Osteoblast (primary cell): ENCODE measurements around the gene GFPT2. TPM values are rescaled to one million over a fixed set of nuclear protein-coding genes. Genes with fewer than 3 reads are reported as not detected.

Experiments used
- DNase-seq: peaks from one replicate; pipeline ENCODE4 v3.0.0; 2011; ENCODE audit warnings: low spot score, mixed read lengths; ENCODE audit not compliant: insufficient read length; ENCODE audit errors: missing footprints
- H2AFZ ChIP-seq: 2 replicates; pipeline ENCODE4 v1.6.0; 2011; ENCODE audit warnings: mild to moderate bottlenecking, low read length
- H3K27ac ChIP-seq: 2 replicates; pipeline ENCODE4 v1.5.1; 2011; ENCODE audit warnings: mild to moderate bottlenecking, low read depth, low read length, moderate library complexity
- H3K27me3 ChIP-seq: 2 replicates; pipeline ENCODE4 v1.6.0; 2012; ENCODE audit warnings: mild to moderate bottlenecking, control low read depth, inconsistent platforms, low read length, moderate library complexity; ENCODE audit not compliant: insufficient read depth
- H3K36me3 ChIP-seq: 2 replicates; pipeline ENCODE4 v1.5.1; 2011; ENCODE audit warnings: mild to moderate bottlenecking, low read length, control low read depth, moderate library complexity; ENCODE audit not compliant: insufficient read depth
- H3K4me1 ChIP-seq: 2 replicates; pipeline ENCODE4 v1.5.1; 2011; ENCODE audit warnings: mild to moderate bottlenecking, low read length, control low read depth, moderate library complexity; ENCODE audit not compliant: insufficient read depth
- H3K4me2 ChIP-seq: 2 replicates; pipeline ENCODE4 v1.6.0; 2011; ENCODE audit warnings: mild to moderate bottlenecking, low read length; ENCODE audit not compliant: insufficient read depth
- H3K4me3 ChIP-seq: fragments of 200-600 bp; sonication (generic); 3 replicates; pipeline ENCODE4 v1.5.1; 2012; ENCODE audit warnings: mild to moderate bottlenecking, low read length, inconsistent platforms; ENCODE audit not compliant: insufficient read depth
- H3K79me2 ChIP-seq: 2 replicates; pipeline ENCODE4 v1.6.0; 2012; ENCODE audit warnings: mild to moderate bottlenecking, low read length, control low read depth, inconsistent platforms; ENCODE audit not compliant: insufficient read depth
- H3K9me3 ChIP-seq: 2 replicates; pipeline ENCODE4 v1.5.1; 2011; ENCODE audit warnings: low read depth, low read length, control low read depth
- H4K20me1 ChIP-seq: 2 replicates; pipeline ENCODE4 v1.6.0; 2012; ENCODE audit warnings: mild to moderate bottlenecking, low read length, control low read depth; ENCODE audit not compliant: insufficient read depth
- total RNA-seq: library from RNA; depleted of rRNA; stranded (reverse); fragments of >200 nt; gene quantifications from 2 replicates; pipeline ENCODE4 v1.2.3, GENCODE V29; 2012
- TF ChIP-seq, protein P1 (sequence below): IDR thresholded peaks from 2 replicates; pipeline ENCODE4 v1.5.1; 2011; ENCODE audit warnings: mild to moderate bottlenecking, low read depth, low read length, moderate library complexity; ENCODE audit errors: extremely low read depth

Gene GFPT2
- total RNA-seq, 1 donor: 30.4 TPM

- no peak for DNase-seq
- no peaks in the 10 kb centered on the region for H4K20me1 ChIP-seq
- no peak overlapping the region for H3K4me3 ChIP-seq
- no peak overlapping the region for H3K27ac ChIP-seq
- peaks cover 1% of the 10 kb centered on the region for H3K79me2 ChIP-seq
- H3K27me3 ChIP-seq: no peaks in the 10 kb centered on the region
- peaks cover 2% of the 10 kb centered on the region for H3K9me3 ChIP-seq
- peaks cover 11% of the 10 kb centered on the region for H3K36me3 ChIP-seq
- H2AFZ ChIP-seq: no peak overlapping the region
- TF ChIP-seq, protein P1, sequence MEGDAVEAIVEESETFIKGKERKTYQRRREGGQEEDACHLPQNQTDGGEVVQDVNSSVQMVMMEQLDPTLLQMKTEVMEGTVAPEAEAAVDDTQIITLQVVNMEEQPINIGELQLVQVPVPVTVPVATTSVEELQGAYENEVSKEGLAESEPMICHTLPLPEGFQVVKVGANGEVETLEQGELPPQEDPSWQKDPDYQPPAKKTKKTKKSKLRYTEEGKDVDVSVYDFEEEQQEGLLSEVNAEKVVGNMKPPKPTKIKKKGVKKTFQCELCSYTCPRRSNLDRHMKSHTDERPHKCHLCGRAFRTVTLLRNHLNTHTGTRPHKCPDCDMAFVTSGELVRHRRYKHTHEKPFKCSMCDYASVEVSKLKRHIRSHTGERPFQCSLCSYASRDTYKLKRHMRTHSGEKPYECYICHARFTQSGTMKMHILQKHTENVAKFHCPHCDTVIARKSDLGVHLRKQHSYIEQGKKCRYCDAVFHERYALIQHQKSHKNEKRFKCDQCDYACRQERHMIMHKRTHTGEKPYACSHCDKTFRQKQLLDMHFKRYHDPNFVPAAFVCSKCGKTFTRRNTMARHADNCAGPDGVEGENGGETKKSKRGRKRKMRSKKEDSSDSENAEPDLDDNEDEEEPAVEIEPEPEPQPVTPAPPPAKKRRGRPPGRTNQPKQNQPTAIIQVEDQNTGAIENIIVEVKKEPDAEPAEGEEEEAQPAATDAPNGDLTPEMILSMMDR: no peak
- H3K4me1 ChIP-seq: no peaks in the 10 kb centered on the region
- no peak overlapping the region for H3K4me2 ChIP-seq
Measured at GRCh38 chr5:180274695-180275094, 78.4 kb downstream of the GFPT2 start.

DNA sequence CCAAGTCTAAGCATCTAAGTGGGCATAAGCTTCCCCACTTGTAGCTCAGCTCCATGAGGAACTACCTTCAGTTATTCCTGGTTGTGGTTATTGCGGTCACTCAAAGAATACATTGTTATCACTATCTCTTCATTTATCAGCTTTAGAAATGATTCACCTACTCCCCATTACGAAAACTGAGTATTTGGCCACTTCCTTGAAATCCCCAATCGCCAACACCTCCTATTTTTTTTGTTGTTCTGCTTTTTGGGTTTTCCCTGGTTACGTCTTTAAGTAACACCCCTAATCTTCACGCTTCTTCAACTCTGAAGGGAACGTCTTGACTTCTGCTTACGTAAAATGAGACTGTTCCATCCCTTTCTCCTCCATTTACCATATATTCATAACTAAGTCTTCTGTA lies 81.9 kb downstream of the GFPT2 start:
- H3K36me3 ChIP-seq: peaks cover 14% of the 10 kb centered on the region
- TF ChIP-seq, protein P1: no peak
- no peaks in the 10 kb centered on the region for H4K20me1 ChIP-seq
- DNase-seq: no peak
- H3K4me3 ChIP-seq: no peak overlapping the region
- no peak overlapping the region for H3K27ac ChIP-seq
- H3K27me3 ChIP-seq: no peaks in the 10 kb centered on the region
- H3K4me2 ChIP-seq: no peak overlapping the region
- H3K4me1 ChIP-seq: no peaks in the 10 kb centered on the region
- H3K79me2 ChIP-seq: no peaks in the 10 kb centered on the region
- H2AFZ ChIP-seq: no peak overlapping the region
- H3K9me3 ChIP-seq: peaks cover 6% of the 10 kb centered on the region

- no peak for DNase-seq
- no peaks in the 10 kb centered on the region for H3K4me1 ChIP-seq
- peaks cover 74% of the 10 kb centered on the region for H3K36me3 ChIP-seq
- no peaks in the 10 kb centered on the region for H3K27me3 ChIP-seq
- H4K20me1 ChIP-seq: no peaks in the 10 kb centered on the region
- TF ChIP-seq, protein P1: no peak
- H3K79me2 ChIP-seq: no peaks in the 10 kb centered on the region
- no peak overlapping the region for H3K4me2 ChIP-seq
- H3K9me3 ChIP-seq: peaks cover 63% of the 10 kb centered on the region
- H3K4me3 ChIP-seq: no peak overlapping the region
- H3K27ac ChIP-seq: no peak overlapping the region
- no peak overlapping the region for H2AFZ ChIP-seq
Measured at GRCh38 chr5:180259260-180259611, 93.9 kb downstream of the GFPT2 start.

- Histone ChIP-seq H3K4me2 (no peak overlapping the region), H3K79me2 (no peaks in the 10 kb centered on the region), H3K4me3 (no peak overlapping the region), H3K36me3 (peaks cover 43% of the 10 kb centered on the region), H3K4me1 (no peaks in the 10 kb centered on the region), H2AFZ (no peak overlapping the region), H3K27ac (no peak overlapping the region), H3K27me3 (no peaks in the 10 kb centered on the region), H4K20me1 (no peaks in the 10 kb centered on the region), H3K9me3 (peaks cover 63% of the 10 kb centered on the region)
- no peak for DNase-seq
- TF ChIP-seq, protein P1: no peak
Measured at GRCh38 chr5:180253036-180253824, 99.9 kb downstream of the GFPT2 start.
